ENCODE measurements around the gene BTG2.

Gene BTG2

GRCh38 chr1:203346060-203346768 lies 40.9 kb downstream of the BTG2 start:
- no peak for DNase-seq

DNA sequence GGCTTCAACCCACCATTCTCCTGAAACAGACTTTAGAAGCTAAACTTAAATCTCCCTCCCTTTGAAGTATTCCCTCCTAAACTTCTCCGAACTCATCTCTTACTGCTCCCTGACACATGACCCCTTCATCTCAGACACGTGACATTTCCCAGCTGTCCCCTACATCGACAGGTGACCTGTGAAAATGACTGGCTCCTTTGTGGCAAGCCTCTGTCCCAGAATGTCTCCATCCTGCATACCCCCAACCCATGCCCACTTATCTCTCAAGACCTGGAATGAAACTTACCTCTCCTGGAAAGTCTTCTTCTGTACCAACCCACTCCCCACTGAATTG lies 41.4 kb downstream of the BTG2 start:
- no peak for DNase-seq

DNA sequence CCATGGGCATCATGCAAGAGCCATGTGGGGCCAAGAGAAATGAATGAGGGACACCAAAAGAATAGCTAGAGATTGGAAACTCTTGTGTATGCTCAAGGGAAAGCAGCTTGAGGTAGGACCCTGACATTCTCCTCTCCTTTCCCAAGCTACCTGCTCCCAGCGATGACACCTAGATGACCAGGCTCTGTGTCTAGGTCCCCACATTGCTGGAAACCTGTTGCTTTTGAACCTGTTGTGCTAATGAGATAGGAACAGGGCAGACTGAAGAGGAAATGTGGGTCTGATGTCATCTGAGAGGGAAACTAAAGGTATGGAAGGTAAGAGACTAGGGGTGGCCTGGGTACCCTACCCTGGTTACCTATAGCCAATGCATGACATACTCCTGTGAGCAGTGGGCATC lies 43.8 kb downstream of the BTG2 start:
- no peak for DNase-seq

GRCh38 chr1:203349773-203350524 lies 44.6 kb downstream of the BTG2 start:
- DNase-seq, result no peak

DNA sequence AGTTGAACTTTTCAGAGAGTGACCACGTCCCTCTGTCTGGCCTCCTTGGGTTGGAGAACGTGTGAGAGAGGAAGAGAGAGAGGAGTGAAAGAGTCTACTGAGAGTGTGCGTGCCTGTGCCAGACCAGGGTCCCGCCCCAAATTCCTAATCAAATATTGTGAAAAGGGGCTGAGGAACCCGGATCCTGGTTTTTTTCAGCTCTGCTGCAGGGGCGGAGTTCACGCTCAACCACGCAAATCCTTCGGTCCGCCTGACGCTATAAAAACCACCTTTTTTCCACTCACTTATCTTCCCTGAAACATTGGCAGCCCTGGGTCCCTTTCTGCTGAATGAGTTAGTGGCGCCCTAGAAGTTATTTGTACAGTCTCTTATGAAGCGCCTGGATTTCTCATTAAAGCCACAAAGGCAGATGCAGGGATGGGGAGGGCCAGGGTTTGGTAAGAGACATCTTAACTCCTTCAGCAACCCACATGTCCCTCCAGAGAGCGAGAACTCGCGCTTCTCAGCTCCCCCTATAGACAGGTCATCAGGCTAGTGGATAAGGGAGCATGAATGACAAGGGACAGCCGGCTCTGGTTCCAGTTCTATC lies 45.8 kb downstream of the BTG2 start, which contains the start of gene FMOD:
Gene FMOD (minus strand): TSS at position 86 of the 589 bp plus-strand sequence. CDS start 2,852 bp downstream, outside the sequence.
- no peak for DNase-seq

GRCh38 chr1:203353486-203353885 lies 48.2 kb downstream of the BTG2 start:
- DNase-seq, result no peak

DNA sequence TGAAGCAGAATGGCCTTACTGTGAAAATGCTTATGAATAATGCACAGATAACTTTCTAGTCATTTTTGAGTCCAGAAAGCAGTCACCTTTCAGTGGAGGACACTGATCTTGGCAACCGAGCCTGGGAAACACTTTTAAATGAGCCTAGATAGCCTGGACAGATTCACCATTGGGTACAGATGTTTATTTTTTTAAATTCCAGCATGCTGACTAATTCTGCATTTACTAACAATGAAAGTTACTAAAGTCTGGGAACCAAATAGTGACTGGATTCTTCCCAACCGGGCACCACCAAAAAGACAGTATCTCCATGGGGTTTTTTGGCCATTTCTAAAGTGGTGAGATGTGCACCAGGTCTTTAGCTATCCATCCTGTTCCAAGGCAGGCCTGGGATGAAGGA lies 48.9 kb downstream of the BTG2 start:
- DNase-seq, result no peak

GRCh38 chr1:203359010-203359571 lies 53.8 kb downstream of the BTG2 start:
- no peak for DNase-seq
